NCI-H2081 treated with DMSO at 0.1 percent for 48 hours (cell line): ENCODE measurements around the gene TGFB1I1.

Source experiments
- DNase-seq: peaks from one replicate; lab custom pipeline; 2025; lab: John Stamatoyannopoulos, UW

Gene TGFB1I1

GRCh38 chr16:31452631-31453106 lies 19.3 kb upstream of the TGFB1I1 start:
- no peak for DNase-seq

DNA sequence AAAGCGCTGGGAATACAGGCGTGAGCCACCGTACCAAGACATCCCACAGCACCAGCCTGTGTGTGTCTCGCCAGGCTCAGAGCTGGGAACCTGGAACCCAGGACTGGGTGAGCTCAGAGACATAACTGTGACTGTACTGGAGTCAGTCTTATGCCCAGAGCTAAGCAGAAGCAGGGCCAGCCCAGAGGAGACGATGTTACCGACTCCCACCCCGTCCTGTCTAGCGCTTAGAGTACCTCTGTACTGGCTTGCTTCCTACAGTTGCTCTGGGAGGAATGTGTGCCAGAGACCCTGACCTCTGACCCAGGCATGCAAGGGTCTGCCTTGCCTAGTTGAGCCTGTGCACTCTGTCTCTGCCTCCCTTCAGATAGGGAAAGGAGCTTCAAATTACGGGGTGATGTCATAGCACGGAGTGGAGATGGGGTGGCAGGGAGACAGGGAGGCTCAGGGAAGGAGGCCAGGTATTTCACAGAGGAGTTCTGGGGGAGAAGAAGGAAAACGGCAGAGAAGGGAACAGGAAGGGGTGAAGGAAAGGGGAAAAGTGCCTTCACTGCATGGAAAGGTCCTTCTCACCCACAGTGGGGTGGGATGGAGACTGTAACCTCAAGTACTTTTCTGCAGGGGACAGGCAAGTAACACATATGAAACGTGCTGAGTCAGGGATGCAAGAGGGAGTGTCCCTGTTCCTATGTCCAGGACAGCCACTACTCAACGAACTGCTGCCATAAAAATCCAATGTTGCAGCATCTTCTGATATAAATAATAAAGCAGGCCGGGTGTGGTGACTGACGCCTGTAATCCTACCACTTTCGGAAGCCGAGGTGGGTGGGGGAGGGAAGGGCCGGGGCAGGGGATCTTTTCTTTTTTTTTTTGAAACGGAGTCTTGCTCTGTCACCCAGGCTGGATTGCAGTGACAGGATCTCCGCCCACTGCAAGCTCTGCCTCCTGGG lies 18.4 kb upstream of the TGFB1I1 start:
- no peak for DNase-seq

DNA sequence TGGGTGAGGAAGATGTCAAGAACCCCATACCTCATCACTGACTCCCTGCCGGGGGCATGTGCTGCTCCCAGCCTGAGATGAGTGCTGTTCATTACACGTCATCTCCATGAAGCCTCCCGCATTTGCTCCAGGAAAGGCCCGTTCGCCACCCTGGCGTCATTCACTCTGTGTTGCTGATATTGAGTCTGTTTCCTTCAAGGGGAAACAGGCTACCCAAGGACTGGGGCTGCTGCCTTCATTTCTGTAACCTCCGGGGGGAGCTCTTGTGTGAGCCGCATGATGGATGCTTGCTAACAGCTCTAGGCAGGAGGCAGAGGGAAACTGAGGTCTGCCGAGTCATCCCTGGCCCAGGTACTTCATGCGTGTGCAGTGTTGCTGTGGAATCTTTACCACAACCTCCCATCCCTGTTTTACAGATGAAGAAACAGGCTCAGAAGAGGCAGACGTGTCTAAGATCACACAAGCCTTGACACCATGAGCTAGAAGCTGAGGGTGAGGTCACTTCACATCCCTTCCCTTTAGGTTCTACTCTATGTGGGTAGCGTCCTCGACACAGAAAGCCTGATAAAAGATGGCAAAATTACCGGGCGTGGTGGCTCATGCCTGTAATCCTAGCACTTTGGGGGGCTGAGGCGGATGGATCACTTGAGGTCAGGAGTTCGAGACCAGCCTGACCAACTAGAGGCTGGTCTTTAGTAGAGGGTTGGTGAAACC lies 16.2 kb upstream of the TGFB1I1 start:
- DNase-seq, result no peak

GRCh38 chr16:31456988-31457360 lies 15.0 kb upstream of the TGFB1I1 start:
- no peak for DNase-seq

DNA sequence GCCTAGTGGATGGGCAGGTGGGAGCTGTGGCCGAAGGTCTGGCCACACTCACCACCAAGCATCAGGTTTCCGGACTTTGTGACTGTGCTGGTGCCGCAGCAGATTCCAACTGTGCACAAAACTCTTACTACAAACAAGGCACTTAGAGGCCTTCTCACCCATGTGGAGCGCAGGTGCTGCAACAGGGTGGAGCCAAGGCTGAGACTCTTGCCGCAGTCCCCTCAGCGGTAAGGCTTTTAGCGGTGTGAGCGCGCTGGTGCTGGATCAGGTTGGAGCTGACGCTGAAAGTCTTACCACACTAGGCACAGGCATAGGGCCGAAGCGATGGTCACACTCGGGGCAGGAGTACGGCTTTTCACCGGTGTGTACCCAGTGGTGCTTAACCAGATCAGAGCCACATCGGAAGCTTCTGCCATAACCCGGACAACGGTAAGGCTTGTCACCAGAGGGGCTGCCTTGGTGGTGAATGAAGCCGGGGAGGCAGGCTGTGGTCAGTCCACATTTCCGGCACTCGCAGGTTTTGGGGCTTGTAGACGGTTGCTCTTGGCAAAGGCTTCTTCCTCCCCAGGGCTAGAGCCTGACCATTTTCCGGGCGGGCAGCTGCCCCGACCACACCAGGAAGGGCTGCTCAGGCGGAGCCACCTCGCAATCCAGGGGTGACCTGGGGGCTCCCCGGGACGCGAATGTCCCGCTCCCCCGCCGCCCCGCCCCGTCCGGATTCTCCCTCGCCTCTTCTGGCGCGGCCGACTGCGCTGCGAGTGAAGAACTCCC lies 13.7 kb upstream of the TGFB1I1 start:
- no peak for DNase-seq

GRCh38 chr16:31458844-31459686 lies 12.9 kb upstream of the TGFB1I1 start, which contains the start of gene ARMC5:
TSS of gene ARMC5 (plus strand) at chr16:31459501. CDS start at chr16:31459525, 24 bp downstream.
- DNase-seq, result peak; percentile 70

GRCh38 chr16:31459687-31460581 lies 12.0 kb upstream of the TGFB1I1 start:
- peak; percentile 73 for DNase-seq

GRCh38 chr16:31460582-31461002 lies 11.4 kb upstream of the TGFB1I1 start:
- DNase-seq, result no peak

DNA sequence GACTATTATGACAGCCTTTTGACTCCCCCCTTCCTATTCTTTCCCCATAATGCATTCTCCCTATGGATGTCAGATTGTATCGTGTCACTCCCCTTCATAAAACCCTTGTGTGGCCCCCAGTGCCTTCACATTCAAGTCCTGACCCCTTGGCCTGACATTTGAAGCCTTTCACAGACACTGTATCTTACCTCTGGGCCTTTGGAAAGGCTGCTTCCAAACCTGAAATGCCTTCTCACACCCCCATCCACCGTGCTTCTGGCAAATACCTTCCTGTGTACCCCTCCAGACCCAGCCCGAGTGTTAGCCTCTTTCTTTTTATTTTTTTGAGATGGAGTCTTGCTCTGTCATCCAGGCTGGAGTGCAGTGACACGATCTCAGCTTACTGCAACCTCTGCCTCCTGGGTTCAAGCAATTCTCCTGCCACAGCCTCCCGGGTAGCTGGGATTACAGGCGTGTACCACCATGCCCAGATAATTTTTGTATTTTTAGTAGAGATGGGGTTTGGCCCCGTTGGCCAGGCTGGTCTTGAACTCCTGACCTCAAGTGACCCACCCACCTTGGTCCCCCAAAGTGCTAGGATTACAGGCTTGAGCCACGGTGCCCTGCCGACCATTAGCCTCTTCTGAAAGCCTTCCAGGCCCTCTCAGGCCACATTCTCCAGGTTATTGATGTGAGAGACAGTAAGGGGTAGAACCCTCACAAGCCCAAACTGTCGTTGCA lies 10.6 kb upstream of the TGFB1I1 start:
- DNase-seq, result no peak

DNA sequence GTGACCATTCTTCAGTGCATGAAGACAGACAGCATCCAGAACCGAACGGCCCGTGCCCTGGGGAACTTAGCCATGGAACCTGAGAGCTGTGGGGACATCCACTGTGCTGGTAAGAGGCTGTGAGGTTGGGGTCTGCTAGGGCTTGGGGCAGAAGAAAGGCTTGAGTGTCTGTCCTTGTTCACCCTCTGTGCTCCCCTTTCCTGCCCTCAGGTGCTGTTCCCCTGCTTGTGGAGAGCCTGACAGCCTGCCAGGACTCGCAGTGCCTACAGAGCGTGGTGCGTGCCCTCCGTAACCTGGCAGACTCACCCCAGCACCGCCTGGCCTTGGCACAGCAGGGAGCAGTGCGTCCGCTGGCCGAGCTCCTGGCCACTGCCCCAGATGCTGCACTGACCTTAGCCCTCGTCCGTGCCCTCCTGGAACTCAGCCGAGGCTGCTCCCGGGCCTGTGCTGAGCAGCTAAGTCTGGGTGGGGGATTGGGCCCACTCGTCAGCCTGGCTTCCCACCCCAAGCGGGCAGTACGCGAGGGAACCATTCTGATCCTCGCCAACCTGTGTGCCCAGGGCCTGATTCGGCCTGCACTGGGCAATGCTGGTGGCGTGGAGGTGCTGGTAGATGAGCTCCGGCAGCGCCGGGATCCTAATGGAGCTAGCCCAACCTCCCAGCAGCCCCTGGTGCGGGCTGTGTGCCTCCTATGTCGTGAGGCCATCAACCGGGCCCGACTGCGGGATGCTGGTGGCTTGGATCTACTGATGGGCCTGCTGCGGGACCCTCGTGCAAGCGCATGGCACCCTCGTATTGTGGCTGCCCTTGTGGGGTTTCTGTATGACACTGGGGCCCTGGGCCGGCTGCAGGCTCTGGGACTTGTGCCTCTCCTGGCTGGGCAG lies 9.8 kb upstream of the TGFB1I1 start:
- DNase-seq, result no peak

DNA sequence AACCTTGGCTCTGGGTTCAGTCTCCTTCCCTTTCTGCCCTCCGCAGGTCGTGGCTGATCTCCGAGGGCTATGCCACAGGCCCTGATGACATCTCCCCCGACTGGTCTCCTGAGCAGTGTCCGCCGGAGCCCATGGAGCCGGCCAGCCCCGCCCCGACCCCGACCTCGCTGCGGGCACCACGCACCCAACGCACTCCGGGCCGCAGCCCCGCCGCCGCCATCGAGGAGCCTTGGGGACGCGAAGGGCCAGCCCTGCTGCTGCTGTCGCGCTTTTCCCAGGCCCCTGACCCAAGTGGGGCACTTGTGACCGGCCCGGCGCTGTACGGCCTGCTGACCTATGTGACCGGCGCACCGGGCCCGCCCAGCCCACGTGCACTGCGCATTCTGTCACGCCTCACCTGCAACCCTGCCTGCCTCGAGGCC lies 7.6 kb upstream of the TGFB1I1 start:
- DNase-seq, result no peak

DNA sequence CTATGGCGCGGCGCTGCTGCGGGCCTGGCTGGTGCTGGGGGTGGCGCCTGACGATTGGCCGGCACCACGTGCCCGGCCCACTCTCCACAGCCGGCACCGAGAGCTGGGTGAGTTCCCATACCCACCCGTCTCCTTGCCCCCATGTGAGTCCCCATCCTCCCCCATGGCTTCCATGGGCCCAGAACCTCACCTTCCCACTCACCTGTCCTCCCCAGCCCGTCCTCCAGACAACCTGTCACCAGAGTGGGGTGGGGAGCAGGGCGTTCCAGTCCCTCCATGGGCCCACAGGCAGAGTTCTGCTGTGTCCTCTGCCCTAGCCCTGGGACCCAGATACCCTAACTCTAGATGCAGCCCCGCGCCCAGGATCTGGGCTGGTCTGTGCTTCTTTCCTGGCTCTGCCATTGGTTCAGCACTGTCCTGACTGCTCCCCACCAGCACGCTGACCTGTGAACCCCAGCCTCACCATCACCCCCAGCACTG lies 7.1 kb upstream of the TGFB1I1 start:
- DNase-seq, result no peak

DNA sequence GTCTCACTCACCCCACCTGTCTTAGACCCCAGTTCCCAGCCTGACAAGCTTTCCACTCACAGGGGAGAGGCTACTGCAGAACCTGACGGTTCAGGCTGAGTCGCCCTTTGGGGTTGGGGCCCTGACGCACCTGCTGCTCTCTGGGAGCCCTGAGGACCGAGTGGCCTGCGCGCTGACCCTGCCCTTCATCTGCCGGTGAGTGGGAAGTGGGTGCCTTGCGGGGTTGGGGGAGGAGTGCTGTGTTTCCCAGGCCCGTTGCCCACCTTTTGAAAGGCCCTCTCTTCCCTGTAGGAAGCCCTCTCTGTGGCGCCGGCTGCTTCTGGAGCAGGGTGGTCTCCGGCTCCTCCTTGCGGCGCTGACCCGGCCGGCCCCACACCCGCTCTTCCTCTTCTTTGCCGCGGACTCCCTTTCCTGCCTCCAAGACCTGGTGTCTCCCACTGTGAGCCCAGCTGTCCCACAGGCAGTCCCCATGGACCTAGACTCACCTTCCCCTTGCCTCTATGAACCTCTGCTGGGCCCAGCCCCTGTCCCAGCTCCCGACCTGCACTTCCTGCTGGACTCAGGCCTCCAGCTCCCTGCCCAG lies 6.1 kb upstream of the TGFB1I1 start:
- no peak for DNase-seq

DNA sequence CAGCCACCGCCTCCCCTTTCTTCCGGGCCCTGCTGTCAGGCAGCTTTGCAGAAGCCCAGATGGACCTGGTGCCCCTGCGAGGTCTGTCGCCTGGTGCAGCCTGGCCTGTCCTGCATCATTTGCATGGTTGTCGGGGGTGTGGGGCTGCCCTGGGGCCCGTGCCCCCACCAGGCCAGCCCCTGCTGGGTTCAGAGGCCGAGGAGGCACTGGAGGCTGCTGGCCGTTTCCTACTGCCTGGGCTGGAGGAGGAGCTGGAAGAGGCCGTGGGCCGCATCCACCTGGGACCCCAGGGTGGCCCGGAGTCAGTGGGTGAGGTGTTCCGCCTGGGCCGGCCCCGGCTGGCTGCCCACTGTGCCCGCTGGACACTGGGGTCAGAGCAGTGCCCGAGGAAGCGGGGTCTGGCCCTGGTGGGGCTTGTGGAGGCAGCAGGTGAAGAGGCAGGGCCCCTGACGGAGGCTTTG lies 5.5 kb upstream of the TGFB1I1 start:
- no peak for DNase-seq

DNA sequence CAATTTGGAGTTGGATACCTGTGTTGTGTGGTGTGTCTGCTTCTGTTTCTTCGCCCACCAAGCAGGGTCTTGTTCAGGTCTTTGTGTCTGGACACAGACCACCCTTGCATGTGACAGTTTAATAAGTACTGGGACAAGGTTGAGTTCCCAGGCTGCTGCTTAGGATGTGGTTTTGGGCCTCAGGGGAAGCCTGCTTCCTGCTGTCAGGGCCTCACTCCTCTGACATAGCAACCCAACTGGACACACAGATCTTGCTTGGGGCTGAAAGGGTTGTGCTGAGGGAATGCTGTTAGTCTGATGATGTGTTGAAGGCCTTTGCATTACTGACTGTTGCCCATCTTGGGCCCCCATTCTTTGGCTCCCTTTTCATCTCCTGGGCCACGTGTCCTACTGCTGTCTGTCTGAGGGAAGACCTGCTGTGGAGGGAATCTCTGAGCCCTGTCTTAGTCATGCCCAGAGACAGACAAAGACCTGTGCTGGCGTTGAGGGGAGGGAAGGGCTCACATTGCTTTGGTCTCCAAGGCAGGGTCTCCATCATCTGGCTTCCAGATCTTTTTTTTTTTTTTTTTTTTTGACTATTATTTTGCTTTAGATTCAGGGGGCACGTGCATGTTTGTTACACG lies 4.7 kb upstream of the TGFB1I1 start:
- DNase-seq, result no peak

GRCh38 chr16:31467858-31468257 lies 4.1 kb upstream of the TGFB1I1 start:
- no peak for DNase-seq

GRCh38 chr16:31470615-31471014 lies 1.3 kb upstream of the TGFB1I1 start:
- no peak for DNase-seq
